Thyroid gland (tissue), 4 donors: ENCODE results near the gene LAMC3.

ENCODE experiments used
- CTCF ChIP-seq, 6 experiments: fragments of 200-600 bp in 3 of 6; fragments of 450-650 bp in 3 of 6; sonication (generic) in 3 of 6; IDR thresholded peaks; one replicate each; pipeline ENCODE4 v1.5.1; 2016 to 2019; ENCODE audit warnings: antibody characterized with exemption in 6 of 6, mild to moderate bottlenecking in 2 of 6, inconsistent platforms in 1 of 6, moderate library complexity in 1 of 6
- POLR2A ChIP-seq, 2 donors: fragments of 450-650 bp; IDR thresholded peaks; one replicate each; pipeline ENCODE4 v1.6.1; 2017; ENCODE audit warnings: antibody characterized with exemption in 2 of 2, mild to moderate bottlenecking in 2 of 2, moderate library complexity in 1 of 2

DNA sequence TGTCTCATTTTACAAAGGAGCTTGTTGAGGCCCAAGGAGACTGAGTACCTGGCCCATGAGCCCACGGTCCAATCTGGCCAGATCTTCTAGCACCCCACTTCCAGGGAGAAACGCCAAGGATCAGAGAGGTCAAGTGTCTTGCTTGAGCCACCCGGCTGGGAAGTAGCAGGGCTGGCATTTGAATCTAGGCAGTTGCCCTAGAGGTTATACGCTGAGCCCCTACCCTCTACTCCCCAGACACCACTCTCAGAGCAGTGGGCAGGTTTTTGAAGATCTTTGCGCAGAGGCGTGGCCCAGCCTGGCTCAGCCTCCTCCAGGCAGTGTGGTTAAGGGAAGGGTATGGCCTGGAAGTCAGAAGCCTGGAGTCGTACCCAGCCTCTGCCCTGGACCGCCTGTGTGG, 110.6 kb downstream of the LAMC3 start:
- TF ChIP-seq CTCF (IDR thresholded peaks at IDR 0.05) (no peak), POLR2A (IDR thresholded peaks at IDR 0.05) (no peak)
